Spleen (tissue), 11 donors: ENCODE measurements around the gene CAMTA1. TPM values are rescaled to one million over a fixed set of nuclear protein-coding genes. Genes with fewer than 3 reads are reported as not detected.

Experiments
- DNase-seq: peaks from one replicate; pipeline ENCODE4 v3.0.0-alpha.2; 2020
- H3K27ac ChIP-seq, 8 donors: fragments of 200-600 bp; sonication (generic) in 7 of 8; 1 replicate in 4 of 8; 2 replicates in 4 of 8; pipeline versions ENCODE4 v1.5.0 to v1.8.0; 2016 to 2021; ENCODE audit warnings: inconsistent platforms in 4 of 8, mild to moderate bottlenecking in 4 of 8, moderate library complexity in 1 of 8
- H3K27me3 ChIP-seq, 7 donors: fragments of 200-600 bp; sonication (generic) in 6 of 7; replicated peaks in 1 of 7; 1 replicate in 4 of 7; 2 replicates in 3 of 7; pipeline versions ENCODE4 v1.5.0 to v1.8.0; 2016 to 2021; ENCODE audit warnings: inconsistent platforms in 3 of 7, mild to moderate bottlenecking in 1 of 7
- H3K36me3 ChIP-seq, 6 donors: fragments of 200-600 bp; sonication (generic) in 5 of 6; 1 replicate in 4 of 6; 2 replicates in 2 of 6; pipeline versions ENCODE4 v1.5.0 to v1.8.0; 2016 to 2021; ENCODE audit warnings: inconsistent platforms in 2 of 6
- H3K4me1 ChIP-seq, 6 donors: fragments of 200-600 bp; sonication (generic) in 5 of 6; 1 replicate in 3 of 6; 2 replicates in 3 of 6; pipeline versions ENCODE4 v1.5.0 to v1.8.0; 2016 to 2021; ENCODE audit warnings: inconsistent platforms in 3 of 6
- H3K4me3 ChIP-seq, 8 donors: fragments of 200-600 bp; sonication (generic) in 7 of 8; 1 replicate in 4 of 8; 2 replicates in 4 of 8; pipeline versions ENCODE4 v1.5.0 to v1.8.0; 2016 to 2021; ENCODE audit warnings: inconsistent platforms in 4 of 8, mild to moderate bottlenecking in 4 of 8, moderate library complexity in 2 of 8
- H3K9me3 ChIP-seq, 8 donors: fragments of 200-600 bp; sonication (generic) in 7 of 8; 1 replicate in 4 of 8; 2 replicates in 4 of 8; pipeline versions ENCODE4 v1.5.0 to v1.8.0; 2016 to 2021; ENCODE audit warnings: inconsistent platforms in 4 of 8
- POLR2A ChIP-seq, 3 donors: fragments of 450-650 bp; IDR thresholded peaks; one replicate each; pipeline ENCODE4 v1.5.1; 2017; ENCODE audit warnings: antibody characterized with exemption in 3 of 3, mild to moderate bottlenecking in 1 of 3
- POLR2AphosphoS5 ChIP-seq, 3 donors: sonication (generic); formaldehyde crosslinking; IDR thresholded peaks; one replicate each; pipeline ENCODE4 v1.5.1; 2017; ENCODE audit warnings: antibody characterized with exemption in 3 of 3
- WGBS, 5 donors: extraction: QIAGEN DNeasy Blood & Tissue Kit in 3 of 5; methylation state at CpG; one replicate each; pipeline versions ENCODE4 v1.1.5 to v1.1.7; 2013 to 2018; 5-methylcytosine and 5-hydroxymethylcytosine counted together
- intact Hi-C: fragments of 100-400 bp; cut with DNase I; formaldehyde crosslinking; loops from one replicate; pipeline ENCODE4 v1.15.0; 2023; ENCODE audit warnings: low total_unique reads
- polyA plus RNA-seq, 3 donors: library from polyadenylated mRNA; stranded (reverse); fragments of 200-250 nt; gene quantifications; one replicate each; pipeline ENCODE4 v1.2.1, GENCODE V29; 2013
- total RNA-seq, 7 donors: library from RNA; depleted of rRNA in 3 of 7; stranded (reverse); fragments of >200 nt in 3 of 7; fragmentation: NEBNext Ultra II Directional in 4 of 7; extraction: Animal tissue kit (Norgen Biotek cat#: 25700) in 4 of 7; gene quantifications; one replicate each; pipeline versions ENCODE4 v1.1.0 to v1.2.1, GENCODE V29; 2016 to 2021
- TF ChIP-seq, protein P1 (sequence below), 11 experiments: fragments of 200-600 bp in 7 of 11; fragments of 450-650 bp in 4 of 11; sonication (generic) in 4 of 11; IDR thresholded peaks in 8 of 11; conservative IDR thresholded peaks in 3 of 11; 1 replicate in 7 of 11; 2 replicates in 4 of 11; pipeline versions ENCODE4 v1.4.0 to v1.8.0; 2016 to 2021; ENCODE audit warnings: antibody characterized with exemption in 11 of 11, inconsistent platforms in 4 of 11, mild to moderate bottlenecking in 1 of 11
- donor health status: healthy with polysubstance abuse.
- donor health status: DM: no; HTN: no; CAD: no; lungs with moderate emphysema.
- donor health status: DM: no; HTN: no; CAD: no.
- donor health status: Bipolar disorder and iron deficiency.
- donor health status: healthy.
- donor health status: DM: no; HTN: no; CAD: no.
- donor health status: DM: yes; HTN: yes; CAD: no.

The CAMTA1 gene
- total and polyA plus RNA-seq, 10 donors: 53.0 to 106 (median 77.3) TPM

DNA sequence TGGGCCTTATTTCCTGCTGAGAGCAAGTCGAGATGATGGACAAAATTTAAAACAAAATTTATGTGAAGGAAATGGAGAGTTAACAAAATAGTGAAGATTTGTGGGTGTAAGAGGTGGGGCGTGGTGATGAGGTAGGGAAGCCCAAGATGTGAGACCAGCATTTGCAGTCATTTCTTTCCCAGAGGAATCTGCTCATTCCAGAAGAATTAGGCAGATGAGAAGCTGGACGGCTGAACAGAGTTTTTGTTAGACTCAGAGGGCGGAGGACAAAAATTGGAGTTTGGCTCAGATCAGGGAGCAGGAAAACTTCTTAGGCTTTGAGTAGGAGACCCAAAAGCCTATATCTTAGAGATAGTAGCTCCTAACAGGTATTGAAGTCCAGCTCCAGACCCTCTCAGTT is 65.3 kb downstream of the CAMTA1 start:
- H3K27me3 ChIP-seq: no peaks in the 10 kb centered on the region
- 89 to 96% (median 94%) methylated on average over 4 of the region's 4 CpGs for WGBS, 5 donors
- H3K9me3 ChIP-seq: peaks cover 0 to 20% (median 7%) of the 10 kb centered on the region in 8 donors
- TF ChIP-seq POLR2AphosphoS5 (IDR thresholded peaks at IDR 0.05): no peak
- TF ChIP-seq POLR2A (IDR thresholded peaks at IDR 0.05): no peak
- TF ChIP-seq, protein P1, sequence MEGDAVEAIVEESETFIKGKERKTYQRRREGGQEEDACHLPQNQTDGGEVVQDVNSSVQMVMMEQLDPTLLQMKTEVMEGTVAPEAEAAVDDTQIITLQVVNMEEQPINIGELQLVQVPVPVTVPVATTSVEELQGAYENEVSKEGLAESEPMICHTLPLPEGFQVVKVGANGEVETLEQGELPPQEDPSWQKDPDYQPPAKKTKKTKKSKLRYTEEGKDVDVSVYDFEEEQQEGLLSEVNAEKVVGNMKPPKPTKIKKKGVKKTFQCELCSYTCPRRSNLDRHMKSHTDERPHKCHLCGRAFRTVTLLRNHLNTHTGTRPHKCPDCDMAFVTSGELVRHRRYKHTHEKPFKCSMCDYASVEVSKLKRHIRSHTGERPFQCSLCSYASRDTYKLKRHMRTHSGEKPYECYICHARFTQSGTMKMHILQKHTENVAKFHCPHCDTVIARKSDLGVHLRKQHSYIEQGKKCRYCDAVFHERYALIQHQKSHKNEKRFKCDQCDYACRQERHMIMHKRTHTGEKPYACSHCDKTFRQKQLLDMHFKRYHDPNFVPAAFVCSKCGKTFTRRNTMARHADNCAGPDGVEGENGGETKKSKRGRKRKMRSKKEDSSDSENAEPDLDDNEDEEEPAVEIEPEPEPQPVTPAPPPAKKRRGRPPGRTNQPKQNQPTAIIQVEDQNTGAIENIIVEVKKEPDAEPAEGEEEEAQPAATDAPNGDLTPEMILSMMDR (IDR thresholded peaks at IDR 0.05 in 8 of 11, conservative IDR thresholded peaks at IDR 0.05 in 3 of 11): no peak
- H3K27ac ChIP-seq: no peak overlapping the region
- no peak overlapping the region for H3K4me3 ChIP-seq
- no peak for DNase-seq
- H3K36me3 ChIP-seq: peaks cover 0 to 42% (median 2%) of the 10 kb centered on the region in 6 donors
- intact Hi-C loops: no loop called here
- no peaks in the 10 kb centered on the region for H3K4me1 ChIP-seq

DNA sequence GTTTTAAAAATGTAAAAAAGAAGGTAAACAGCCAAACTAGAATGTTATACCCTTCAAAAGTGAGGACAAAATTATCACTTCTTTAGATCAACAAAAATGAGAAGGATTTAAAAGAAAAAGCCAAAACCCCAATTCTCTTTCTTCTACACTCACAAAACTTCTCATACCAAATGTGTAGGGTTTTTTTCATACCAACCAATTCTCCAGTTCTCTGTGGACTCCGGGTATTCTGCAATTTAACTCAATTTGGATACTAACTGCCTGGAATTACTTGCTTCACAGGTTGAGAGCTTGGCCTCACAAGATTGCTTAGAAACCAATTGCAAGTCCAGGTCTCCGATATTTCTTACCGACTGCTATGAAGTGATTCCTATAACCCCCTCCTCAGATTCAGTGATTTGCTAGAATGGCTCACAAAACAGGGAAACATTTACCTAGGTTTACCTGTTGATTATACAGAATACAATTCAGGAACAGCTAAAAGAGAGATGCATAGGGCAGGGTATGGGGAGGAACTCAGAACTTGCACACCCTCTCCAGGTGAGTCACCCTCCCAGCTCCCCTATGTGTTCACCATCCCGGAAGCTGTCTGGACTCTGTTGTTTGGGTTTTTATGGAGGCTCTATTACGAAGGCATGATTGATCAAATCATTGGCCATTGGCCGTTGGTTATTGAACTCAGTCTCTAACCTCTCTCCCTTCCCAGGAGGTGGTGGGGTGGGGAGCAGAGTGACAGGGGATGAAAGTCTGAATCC is 67.1 kb downstream of the CAMTA1 start:
- 96 to 97% (median 96%) methylated on average over 6 of the region's 6 CpGs for WGBS, 5 donors
- Histone ChIP-seq H3K27ac (no peak overlapping the region), H3K4me3 (no peak overlapping the region), H3K9me3 (peaks cover 0 to 12% (median 0%) of the 10 kb centered on the region in 8 donors), H3K4me1 (no peaks in the 10 kb centered on the region), H3K27me3 (no peaks in the 10 kb centered on the region), H3K36me3 (peaks cover 0 to 37% (median 2%) of the 10 kb centered on the region in 6 donors)
- TF ChIP-seq, protein P1 (IDR thresholded peaks at IDR 0.05 in 8 of 11, conservative IDR thresholded peaks at IDR 0.05 in 3 of 11): no peak
- no peak for TF ChIP-seq POLR2AphosphoS5 (IDR thresholded peaks at IDR 0.05)
- no peak for TF ChIP-seq POLR2A (IDR thresholded peaks at IDR 0.05)
- no peak for DNase-seq
- intact Hi-C loops: no loop called here

DNA sequence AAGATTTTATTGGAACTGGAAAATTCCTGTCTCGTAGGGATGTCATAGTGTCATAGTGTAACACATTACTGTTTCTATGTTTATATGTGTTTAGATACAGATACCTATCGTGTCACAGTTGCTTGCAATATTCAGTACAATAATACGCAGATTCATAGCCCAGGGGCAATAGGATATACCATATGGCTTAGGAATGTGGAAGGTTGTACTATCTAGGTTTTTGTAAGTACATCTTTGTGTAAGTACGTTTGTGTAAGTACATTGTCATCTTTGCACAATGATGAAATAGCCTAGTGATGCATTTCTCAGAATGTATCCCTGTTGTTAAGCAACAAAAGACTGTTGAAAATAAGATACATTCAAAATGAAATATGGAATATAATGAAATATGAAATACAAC is 68.9 kb downstream of the CAMTA1 start:
- no peak overlapping the region for H3K4me3 ChIP-seq
- DNase-seq: no peak
- TF ChIP-seq, protein P1 (IDR thresholded peaks at IDR 0.05 in 8 of 11, conservative IDR thresholded peaks at IDR 0.05 in 3 of 11): no peak
- TF ChIP-seq POLR2AphosphoS5 (IDR thresholded peaks at IDR 0.05) (no peak), POLR2A (IDR thresholded peaks at IDR 0.05) (no peak)
- H3K9me3 ChIP-seq: peaks cover 0 to 12% (median 0%) of the 10 kb centered on the region in 8 donors
- WGBS, 5 donors: 92 to 97% (median 95%) methylated on average over 4 of the region's 4 CpGs
- H3K27ac ChIP-seq: no peak overlapping the region
- peaks cover 0 to 37% (median 2%) of the 10 kb centered on the region in 6 donors for H3K36me3 ChIP-seq
- no peaks in the 10 kb centered on the region for H3K27me3 ChIP-seq
- H3K4me1 ChIP-seq: no peaks in the 10 kb centered on the region
- intact Hi-C loops: no loop called here

DNA sequence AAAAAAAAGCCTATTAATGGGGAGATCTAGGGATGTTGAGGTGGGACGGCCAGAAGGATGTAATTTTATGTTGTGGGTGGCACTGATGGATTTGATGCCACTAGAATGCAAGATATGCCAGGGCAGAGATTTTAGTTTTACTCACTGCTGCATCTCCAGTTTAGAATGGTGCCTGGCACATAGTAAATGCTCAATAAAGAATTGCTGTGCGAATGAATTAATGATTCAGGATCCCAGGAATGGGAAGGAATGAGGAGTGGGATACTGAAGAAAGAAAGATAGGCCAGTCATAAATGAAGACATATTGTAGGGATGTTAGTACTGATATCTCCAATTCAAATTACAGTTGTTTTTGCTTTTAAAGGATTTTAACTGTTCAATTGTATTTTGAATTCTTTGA is 72.6 kb downstream of the CAMTA1 start:
- no peak for TF ChIP-seq POLR2A (IDR thresholded peaks at IDR 0.05)
- TF ChIP-seq POLR2AphosphoS5 (IDR thresholded peaks at IDR 0.05): no peak
- TF ChIP-seq, protein P1 (IDR thresholded peaks at IDR 0.05 in 8 of 11, conservative IDR thresholded peaks at IDR 0.05 in 3 of 11): no peak

More for the DNA sequence above, 72.6 kb downstream of the CAMTA1 start:
- Histone ChIP-seq H3K4me1 (peaks cover 0 to 14% (median 2%) of the 10 kb centered on the region in 6 donors), H3K36me3 (peaks cover 0 to 30% (median 2%) of the 10 kb centered on the region in 6 donors), H3K27me3 (no peaks in the 10 kb centered on the region), H3K4me3 (no peak overlapping the region), H3K9me3 (peaks cover 0 to 10% (median 0%) of the 10 kb centered on the region in 8 donors), H3K27ac (no peak overlapping the region)
- WGBS, 5 donors: 90 to 95% (median 94%) methylated on average over 2 of the region's 2 CpGs
- DNase-seq: no peak
- intact Hi-C loops: no loop called here
